HG03280 (cell line): ENCODE measurements around the gene NR5A2.
"Not testable (repeated sequence)": the region's sequence is repeated elsewhere in the genome, so short reads cannot be mapped to it uniquely, and the experiment has no call there.

Experiments
- ATAC-seq: cut with Tn5 transposase; IDR thresholded peaks from one replicate; pipeline ENCODE4 v1.9.1; 2021; ENCODE audit warnings: mild to moderate bottlenecking, moderate library complexity; ENCODE audit not compliant: unreplicated experiment

The NR5A2 gene

DNA sequence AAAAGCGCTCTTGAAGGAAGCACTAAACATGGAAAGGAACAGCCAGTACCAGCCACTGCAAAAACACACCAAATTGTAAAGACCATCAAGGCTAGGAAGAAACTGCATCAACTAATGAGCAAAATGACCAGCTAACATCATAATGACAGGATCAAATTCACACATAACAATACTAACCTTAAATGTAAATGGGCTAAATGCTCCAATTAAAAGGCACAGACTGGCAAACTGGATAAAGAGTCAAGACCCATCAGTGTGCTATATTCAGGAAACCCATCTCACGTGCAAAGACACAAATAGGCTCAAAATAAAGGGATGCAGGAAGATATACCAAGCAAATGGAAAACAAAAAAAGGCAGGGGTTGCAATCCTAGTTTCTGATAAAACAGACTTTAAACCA is 159.8 kb downstream of the NR5A2 start:
- ATAC-seq: not testable (repeated sequence)

DNA sequence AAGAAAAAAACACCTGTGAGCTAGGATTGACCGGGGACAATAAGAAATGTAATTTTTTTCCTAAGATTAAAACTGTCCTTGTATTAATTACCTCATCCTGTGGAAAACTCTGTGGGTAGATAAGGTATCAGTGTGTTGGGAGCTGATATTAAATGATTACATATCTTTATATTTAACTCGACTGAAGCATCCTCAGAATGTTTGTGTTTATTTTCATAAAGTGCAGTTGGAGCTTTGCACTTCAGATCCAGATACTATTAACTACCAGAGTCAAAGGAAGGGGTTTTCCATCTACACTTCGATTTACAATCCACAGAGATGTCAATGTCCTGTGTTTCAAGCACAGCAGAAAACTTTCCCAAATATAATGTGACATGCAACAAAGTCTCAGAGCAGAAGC is 164.5 kb downstream of the NR5A2 start:
- no peak for ATAC-seq

DNA sequence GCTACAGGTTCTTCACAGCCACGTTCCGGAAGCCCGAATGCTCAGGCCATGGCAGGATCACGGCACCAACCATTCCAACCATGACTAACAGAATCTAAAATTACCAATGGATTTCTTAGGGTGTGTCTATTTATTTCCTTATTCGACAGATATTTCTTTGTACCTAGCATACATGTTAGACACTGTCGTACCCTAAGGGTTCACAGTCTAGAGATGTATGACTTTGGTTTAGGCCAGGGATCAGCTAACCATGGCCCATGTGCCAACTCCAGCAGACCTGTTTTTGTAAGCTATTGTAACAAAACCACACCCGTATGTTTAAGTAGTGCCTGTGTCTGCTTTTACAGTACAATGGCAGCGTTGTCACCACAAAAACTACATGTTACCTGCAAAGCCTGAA is 167.0 kb downstream of the NR5A2 start:
- no peak for ATAC-seq

DNA sequence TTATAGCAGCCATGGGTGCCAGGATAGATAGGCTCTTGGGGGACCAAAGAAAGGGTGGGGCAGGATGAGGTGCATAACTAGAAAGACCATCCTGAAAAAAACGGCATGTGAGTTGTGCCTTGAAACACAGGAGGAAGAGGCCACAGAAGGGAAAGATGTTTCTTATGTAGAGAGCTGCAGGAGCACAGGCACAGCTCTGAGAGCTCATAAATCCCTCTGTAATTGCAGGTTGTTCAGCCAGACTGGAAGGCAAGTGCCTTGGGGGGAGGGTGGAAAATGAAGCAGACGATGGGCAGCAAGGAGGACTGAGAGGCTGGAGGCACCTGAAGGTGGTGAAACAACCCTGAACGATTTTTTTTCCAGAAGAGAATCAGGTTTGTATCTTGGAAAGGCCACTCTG is 170.7 kb downstream of the NR5A2 start:
- ATAC-seq: no peak

DNA sequence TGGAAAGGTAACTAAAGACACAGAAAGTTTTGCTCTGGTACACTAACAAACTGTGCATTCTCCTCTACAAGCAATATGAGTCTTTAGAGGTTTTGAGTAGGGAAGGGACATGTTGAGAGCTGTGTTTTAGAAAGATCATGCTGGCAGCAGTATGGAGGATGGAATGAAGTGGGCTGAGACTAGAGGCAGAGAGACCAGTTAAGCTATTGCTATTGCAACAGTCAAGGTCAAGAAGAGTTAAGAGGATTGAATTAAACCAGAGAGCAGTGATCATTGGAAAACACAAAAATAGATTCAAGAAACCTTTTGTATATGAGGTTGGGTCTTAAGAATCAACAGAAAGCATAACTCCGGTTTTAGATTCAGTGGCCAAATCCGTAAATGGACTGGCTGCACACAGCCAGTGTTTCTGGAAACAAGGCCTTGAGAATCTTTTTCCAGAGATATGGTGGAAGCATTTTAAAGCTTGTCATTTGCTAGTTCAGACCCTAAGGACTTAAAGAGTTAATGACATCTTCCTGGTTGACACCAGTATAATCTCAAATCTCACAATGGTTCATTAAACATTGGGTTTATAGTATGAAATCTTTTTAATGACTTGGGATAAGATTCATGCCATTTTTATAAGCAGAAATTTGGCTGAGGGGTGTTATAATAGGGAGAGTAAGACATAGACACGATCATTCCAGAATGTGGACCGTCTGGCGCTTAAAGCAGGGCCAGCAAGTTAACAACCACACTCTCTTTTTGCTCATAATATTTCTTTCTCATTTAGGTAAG is 177.9 kb downstream of the NR5A2 start:
- no peak for ATAC-seq

DNA sequence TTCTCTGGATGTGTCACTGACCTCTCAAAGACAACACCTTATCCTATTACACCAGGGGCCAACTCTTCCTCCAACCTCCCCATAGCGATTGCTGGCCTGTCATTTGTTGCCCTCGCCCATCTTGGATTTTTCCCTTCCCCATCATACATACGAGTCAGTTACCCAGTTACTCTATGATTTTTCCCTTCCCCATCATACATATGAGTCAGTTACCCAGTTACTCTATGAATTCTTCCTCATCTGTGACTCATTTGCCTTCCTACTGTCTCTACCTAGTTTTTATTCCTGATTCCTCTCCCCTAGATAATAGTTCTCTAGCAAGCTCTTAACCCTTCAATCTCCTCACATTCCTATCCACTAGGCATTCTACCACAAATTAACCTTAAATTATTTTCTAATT is 178.8 kb downstream of the NR5A2 start:
- ATAC-seq: no peak

DNA sequence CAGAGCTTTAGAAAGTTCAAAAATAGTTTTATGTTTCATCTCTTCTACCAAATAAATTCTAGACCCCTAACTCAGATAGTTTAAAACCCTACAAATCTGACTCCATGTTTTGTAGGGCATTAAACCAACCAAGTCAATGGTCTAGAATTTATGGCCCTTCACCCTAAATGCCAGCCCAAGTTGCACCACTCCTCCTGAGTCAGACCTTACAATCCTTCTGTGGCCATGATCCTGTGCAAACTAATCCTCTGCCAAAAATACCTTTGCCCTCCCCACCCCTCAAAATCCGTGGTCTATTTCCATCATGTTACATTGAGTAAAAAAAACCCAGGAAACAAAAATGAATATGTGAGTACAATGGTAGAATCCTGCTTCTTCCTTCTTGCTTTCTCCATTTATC is 179.3 kb downstream of the NR5A2 start:
- no peak for ATAC-seq

DNA sequence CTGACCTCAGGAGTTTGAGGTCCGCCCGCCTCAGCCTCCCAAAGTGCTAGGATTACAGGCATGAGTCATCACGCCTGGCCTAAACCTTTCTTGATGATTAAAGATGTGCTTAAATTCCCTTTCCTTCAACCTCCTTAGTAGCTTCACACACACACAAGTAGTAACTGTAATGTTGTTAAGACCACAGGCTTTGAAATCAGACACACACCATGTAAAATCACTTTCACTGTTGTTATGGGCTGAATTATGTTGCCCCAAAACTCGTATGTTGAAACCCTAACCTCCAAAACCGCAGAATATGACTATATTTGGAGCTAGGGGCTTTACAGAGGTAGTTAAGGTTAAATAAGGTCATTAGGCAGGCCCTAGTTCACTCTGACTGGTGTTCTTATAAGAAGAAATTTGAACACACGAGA is 180.2 kb downstream of the NR5A2 start:
- peak; percentile 92 for ATAC-seq

DNA sequence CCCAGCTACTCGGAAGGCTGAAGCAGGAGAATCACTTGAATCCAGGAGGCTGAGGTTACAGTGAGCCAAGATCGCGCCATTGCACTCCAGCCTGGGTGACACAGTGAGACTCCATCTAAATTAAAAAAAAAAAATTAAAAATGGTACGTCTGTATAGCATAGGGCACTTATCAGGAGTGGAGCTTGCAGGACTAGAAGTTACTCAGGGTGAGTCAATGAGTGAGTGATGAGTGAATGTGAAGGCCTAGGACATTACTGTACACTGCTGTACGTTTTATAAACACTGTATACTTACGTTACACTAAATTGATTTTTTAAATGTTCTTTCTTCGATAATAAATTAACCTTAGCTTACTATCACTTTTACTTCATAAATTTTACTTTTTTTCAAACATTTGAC is 183.6 kb downstream of the NR5A2 start:
- no peak for ATAC-seq

DNA sequence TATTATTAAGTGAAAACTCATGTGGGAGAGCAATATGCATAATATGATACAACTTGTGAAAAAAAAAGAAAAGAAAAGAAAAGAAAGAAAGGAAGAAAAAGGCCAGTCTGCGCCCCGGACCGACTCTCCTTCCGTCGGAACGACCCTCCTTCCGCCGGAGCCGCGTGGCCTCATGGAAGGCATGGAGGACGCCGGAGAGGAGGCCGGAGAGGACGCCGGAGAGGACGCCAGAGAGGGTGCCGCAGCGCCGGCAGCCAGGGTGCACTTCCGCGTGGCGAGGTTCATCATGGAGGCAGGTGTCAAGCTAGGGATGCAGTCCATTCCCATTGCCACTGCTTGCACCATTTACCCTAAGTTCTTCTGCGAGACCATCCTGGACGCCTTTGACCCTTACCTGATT is 185.9 kb downstream of the NR5A2 start:
- ATAC-seq: no peak

DNA sequence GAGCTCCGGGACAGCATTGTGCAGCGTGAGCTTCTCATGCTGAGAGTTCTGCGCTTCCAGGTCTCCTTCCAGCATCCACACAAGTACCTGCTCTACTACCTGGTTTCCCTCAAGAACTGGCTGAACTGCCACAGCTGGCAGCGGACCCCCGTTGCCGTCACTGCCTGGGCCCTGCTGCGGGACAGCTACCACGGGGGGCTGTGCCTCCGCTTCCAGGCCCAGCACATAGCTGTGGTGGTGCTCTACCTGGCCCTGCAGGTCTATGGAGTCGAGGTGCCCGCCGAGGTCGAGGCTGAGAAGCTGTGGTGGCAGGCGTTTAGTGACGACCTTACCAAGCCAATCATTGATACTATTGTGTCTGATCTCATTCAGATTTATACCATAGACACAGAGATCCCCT is 186.4 kb downstream of the NR5A2 start:
- ATAC-seq: no peak

DNA sequence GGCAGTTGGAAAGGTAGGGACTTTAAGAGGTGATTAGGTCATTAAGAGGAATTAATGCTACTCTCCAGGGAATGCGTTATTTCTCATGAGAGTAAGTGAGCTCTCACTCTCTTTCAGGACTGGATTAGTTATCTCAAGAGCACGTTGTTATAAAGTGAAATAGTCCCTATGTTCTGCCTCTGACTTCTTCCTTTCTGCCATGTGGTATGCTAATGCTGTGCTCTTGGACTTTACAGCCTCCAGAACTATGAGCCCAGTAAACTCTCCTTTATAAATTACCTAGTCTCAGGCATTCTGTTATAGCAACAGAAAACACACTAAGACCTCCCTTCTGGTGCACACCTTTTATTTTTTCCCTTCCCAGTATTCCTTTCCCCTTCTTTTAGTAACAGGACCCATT is 187.8 kb downstream of the NR5A2 start:
- ATAC-seq: no peak

DNA sequence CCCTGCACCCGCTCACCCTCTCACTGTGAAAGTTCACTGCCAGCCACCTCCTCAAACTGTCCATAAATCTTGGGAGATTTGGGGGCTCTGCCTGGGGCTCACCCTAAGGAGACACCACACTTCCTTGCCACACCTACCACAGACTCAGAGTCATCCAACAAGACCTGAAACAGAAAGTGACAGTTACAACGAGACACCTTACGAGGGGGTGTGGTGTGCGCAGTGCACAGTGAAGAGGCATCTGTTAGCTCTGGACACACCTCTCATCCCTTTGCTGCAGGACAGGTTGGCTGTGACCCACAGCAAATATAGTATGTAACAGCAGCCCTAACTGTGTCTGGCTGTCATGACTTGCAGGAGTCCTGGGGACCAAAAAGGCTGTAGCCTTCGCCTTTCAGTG is 190.2 kb downstream of the NR5A2 start:
- ATAC-seq: peak; percentile 64

DNA sequence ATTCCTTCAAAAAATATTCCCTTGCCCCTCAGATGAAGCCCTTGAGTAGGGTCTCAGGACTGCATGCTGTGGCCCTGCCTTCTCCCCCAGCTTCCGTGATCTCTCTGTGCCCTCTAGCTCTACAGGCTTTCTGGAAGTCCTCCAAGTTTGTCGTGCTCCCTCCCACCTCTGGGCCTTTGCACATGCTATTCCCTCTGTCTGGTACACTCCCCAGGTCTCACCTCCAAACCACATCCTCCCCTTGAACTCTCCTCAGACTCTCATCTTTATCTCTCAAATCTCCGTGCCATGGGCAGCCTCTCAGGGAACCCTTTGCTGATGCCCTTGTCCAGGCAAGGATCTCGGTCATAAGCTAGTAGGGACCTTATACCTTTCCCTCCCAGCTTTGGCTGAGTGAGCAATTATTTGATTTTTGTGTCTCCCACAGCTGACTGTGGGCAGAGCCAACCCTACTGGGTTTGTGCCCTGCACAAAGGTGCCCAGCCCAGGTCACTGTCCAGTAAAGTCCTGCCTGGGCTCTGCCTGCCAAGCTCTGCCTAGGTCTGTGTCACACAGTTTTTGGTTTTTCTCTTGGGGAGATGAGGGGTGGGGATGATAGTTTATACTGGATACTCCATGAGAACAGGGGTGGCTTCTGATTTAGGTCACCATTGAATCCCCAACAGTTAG is 194.2 kb downstream of the NR5A2 start:
- ATAC-seq: no peak

DNA sequence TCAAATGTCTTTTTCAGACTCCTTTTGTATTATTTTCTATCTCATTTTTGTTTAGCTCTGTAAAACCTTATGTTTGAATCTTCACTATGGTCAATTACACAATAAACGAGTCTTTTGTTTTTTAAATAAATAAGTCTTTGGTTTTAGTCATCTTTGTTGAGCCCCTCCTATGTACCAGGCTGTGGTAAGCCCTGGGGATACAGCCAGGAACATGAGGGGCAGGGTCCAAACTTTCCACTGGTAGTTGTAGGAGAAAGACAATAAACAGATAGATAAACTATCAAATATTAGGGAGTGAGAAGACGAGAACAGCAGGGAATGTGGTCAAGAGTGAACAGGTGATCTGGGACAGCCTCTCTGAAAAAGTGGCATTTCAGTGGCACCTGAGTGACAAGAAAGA is 195.7 kb downstream of the NR5A2 start:
- ATAC-seq: no peak

DNA sequence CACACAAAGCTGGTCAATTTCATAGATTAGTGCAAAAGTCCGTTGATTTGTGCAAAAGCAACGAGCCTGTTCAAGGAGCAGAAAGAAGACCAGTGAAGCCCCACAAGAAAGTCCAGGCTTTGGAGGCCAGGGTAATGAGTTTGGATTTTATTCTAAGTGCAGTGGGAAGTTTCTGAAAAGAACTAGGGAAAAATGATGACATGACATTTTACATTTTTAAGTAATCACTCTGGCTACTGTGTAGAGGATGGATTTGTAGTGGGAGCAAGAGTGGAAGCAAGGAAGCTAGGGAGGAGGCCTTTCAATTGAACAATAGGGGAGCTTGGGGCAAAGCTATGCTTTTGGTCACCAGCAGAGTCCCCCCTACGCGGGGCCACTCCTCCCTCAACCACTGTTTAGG is 196.1 kb downstream of the NR5A2 start:
- ATAC-seq: no peak

DNA sequence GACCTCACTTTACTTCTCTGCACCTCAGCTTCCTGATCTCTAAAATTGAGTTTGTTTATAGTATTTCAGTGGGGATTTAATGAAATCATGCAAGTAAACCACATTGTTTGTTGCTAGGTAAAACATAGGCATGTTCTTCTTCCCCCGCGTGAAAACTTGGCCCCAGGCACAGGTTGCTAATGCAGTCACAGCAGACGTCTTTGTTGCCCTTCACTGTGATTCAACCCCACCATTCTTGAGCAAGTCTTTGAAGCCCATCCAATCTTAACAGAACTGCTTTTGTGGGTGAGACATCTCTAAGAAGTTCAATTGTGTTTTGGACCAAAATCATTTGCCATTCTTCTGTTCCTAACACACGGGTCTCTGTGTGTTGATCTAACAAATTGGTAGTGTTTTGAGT is 196.8 kb downstream of the NR5A2 start:
- no peak for ATAC-seq

DNA sequence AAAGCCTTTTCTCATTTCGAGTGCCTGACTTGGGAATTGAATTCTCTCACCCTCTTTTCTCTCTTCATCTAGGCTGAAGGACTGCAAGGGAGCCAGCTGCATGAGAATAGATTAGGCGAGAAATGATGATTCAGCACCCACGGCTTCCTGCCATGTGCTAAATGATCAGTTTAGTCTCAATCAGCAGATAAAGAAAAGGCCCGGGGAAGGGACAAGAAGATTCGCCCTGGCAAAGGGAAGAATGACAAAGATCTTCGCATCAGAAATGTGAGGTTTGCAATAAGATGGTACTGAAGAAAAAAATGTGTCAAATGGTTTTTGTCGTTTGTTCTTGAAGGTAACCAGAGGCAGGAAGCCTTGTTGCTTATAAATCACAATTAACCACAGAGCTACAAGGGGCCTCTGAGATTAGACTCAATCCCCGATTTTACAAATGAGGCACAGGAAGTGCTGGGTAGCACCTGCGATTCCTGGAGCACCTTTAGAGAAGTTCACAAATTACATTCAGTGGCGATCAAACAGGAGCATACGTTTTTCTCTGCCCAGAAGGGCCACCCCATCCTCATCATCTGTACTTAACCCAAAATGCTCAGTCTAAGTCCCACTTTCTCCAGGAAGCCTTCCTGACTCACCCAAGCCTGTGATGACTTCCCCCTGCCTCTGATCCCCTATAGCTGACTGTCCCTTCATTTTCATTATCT is 198.9 kb downstream of the NR5A2 start:
- no peak for ATAC-seq

DNA sequence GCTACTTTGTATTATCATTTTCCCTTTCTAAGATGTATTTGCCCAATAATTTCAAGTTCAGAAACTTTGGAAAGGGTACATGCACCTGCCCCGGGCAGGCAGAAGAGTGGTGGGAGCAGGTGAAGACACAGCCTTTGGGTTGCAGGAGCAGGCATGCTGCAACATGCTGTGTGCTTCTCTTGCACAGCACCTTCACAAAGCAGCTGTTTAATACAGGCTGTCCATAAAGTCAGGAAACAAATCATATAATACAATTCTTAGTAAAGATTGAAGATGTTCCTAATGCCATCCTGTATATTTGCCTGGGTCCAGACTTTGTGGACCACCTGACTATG is 199.4 kb downstream of the NR5A2 start:
- no peak for ATAC-seq
